GM12865 (cell line): Measurements from ENCODE around the gene UBQLNL.

Experiments used
- DNase-seq: peaks from one replicate; pipeline ENCODE4 v3.0.0; 2010; ENCODE audit warnings: low read depth
- H3K4me3 ChIP-seq: 2 replicates; pipeline ENCODE4 v1.5.1; 2011; ENCODE audit warnings: mild to moderate bottlenecking, low read depth, low read length, control low read depth
- CTCF ChIP-seq: IDR thresholded peaks from 2 replicates; pipeline ENCODE4 v1.5.1; 2011; ENCODE audit warnings: low read length, control low read depth, low read depth, inconsistent platforms; ENCODE audit not compliant: insufficient read depth; ENCODE audit errors: missing control alignments

The UBQLNL gene

GRCh38 chr11:5528495-5528894 is 12.0 kb upstream of the UBQLNL start:
- TF ChIP-seq CTCF: no peak
- DNase-seq: no peak
- no peak overlapping the region for H3K4me3 ChIP-seq

GRCh38 chr11:5527716-5528115 is 11.2 kb upstream of the UBQLNL start:
- DNase-seq: no peak
- no peak overlapping the region for H3K4me3 ChIP-seq
- no peak for TF ChIP-seq CTCF

- H3K4me3 ChIP-seq: no peak overlapping the region
- no peak for DNase-seq
- no peak for TF ChIP-seq CTCF
Observed at GRCh38 chr11:5524756-5525155, 8.3 kb upstream of the UBQLNL start.

GRCh38 chr11:5522308-5522707 is 5.8 kb upstream of the UBQLNL start:
- TF ChIP-seq CTCF: no peak
- H3K4me3 ChIP-seq: no peak overlapping the region
- DNase-seq: no peak

- DNase-seq: no peak
- no peak overlapping the region for H3K4me3 ChIP-seq
- no peak for TF ChIP-seq CTCF
Observed at GRCh38 chr11:5521540-5521939, 5.0 kb upstream of the UBQLNL start.

GRCh38 chr11:5514841-5515240 is 1.7 kb downstream of the UBQLNL start:
- H3K4me3 ChIP-seq: no peak overlapping the region
- no peak for TF ChIP-seq CTCF
- DNase-seq: no peak

- no peak for DNase-seq
- H3K4me3 ChIP-seq: no peak within 1 kb of the TSS
- TF ChIP-seq CTCF: no peak
Observed at GRCh38 chr11:5509803-5510202, 6.7 kb downstream of the UBQLNL start, which contains the start of gene UBQLN3. UBQLN3 (minus strand) TSS chr11:5509957; CDS start chr11:5509558, 399 bp downstream.
